Right renal pelvis (tissue), 4 donors: ENCODE measurements around the gene COA5. TPM values are rescaled to one million over a fixed set of nuclear protein-coding genes. Genes with fewer than 3 reads are reported as not detected.

Source experiments
- DNase-seq, 4 donors: peaks; one replicate each; pipeline ENCODE4 v3.0.0-alpha.2; 2013; ENCODE audit warnings: low read depth in 4 of 4, low spot score in 3 of 4, missing footprints in 1 of 4
- polyA plus RNA-seq, 4 donors: library from polyadenylated mRNA; unstranded; fragments of 120-200 nt; gene quantifications; one replicate each; pipeline ENCODE4 v1.2.1, GENCODE V29; 2013; ENCODE audit not compliant: insufficient read length in 4 of 4

The COA5 gene
- polyA plus RNA-seq, 4 donors, result 72.9 to 88.0 (median 82.5) TPM

- peak in 2 of 4 donors; percentile 10 to 24 for DNase-seq
Measured at GRCh38 chr2:98555696-98556095, 52.6 kb downstream of the COA5 start.

GRCh38 chr2:98554116-98554861 lies 54.0 kb downstream of the COA5 start:
- no peak for DNase-seq

- DNase-seq, result no peak
Measured at GRCh38 chr2:98552499-98553179, 55.7 kb downstream of the COA5 start.

- DNase-seq, result no peak
Measured at GRCh38 chr2:98551316-98551715, 57.0 kb downstream of the COA5 start.

GRCh38 chr2:98550165-98550564 lies 58.1 kb downstream of the COA5 start:
- no peak for DNase-seq

Other genes starting within 250 kb of the COA5 start
- 10 to 100 TPM; 19.4 to 22.4 (median 20.2) TPM for gene INPP4A, start 163.7 kb downstream of the COA5 start, polyA plus RNA-seq
- 10 to 100 TPM; 71.7 to 84.8 (median 75.5) TPM for gene UNC50, start 77 bp upstream of the COA5 start, polyA plus RNA-seq
- gene MGAT4A, start 122.6 kb upstream of the COA5 start, polyA plus RNA-seq, result 10 to 100 TPM; 30.0 to 35.1 (median 33.0) TPM